Renal cortical epithelial cell (primary cell): Measurements from ENCODE around the gene HPN. TPM values are rescaled to one million over a fixed set of nuclear protein-coding genes. Genes with fewer than 3 reads are reported as not detected.

ENCODE experiments used
- DNase-seq: peaks from one replicate; pipeline ENCODE4 v3.0.0-alpha.2; 2011; ENCODE audit warnings: low read depth
- total RNA-seq: library from RNA; depleted of rRNA; stranded (reverse); fragments of >200 nt; gene quantifications from 2 replicates; pipeline ENCODE4 v1.2.3, GENCODE V29; 2014

HPN gene
- total RNA-seq, 1 donor from 2014 or later: 1.2 TPM

GRCh38 chr19:35061583-35062373 is 20.3 kb downstream of the HPN start:
- DNase-seq: no peak

- DNase-seq: no peak
Measured at GRCh38 chr19:35062942-35063341, 21.4 kb downstream of the HPN start.

GRCh38 chr19:35063940-35064818 is 22.7 kb downstream of the HPN start:
- peak; percentile 74 for DNase-seq

GRCh38 chr19:35065574-35065973 is 24.1 kb downstream of the HPN start:
- no peak for DNase-seq

GRCh38 chr19:35066121-35066520 is 24.6 kb downstream of the HPN start:
- no peak for DNase-seq

DNA sequence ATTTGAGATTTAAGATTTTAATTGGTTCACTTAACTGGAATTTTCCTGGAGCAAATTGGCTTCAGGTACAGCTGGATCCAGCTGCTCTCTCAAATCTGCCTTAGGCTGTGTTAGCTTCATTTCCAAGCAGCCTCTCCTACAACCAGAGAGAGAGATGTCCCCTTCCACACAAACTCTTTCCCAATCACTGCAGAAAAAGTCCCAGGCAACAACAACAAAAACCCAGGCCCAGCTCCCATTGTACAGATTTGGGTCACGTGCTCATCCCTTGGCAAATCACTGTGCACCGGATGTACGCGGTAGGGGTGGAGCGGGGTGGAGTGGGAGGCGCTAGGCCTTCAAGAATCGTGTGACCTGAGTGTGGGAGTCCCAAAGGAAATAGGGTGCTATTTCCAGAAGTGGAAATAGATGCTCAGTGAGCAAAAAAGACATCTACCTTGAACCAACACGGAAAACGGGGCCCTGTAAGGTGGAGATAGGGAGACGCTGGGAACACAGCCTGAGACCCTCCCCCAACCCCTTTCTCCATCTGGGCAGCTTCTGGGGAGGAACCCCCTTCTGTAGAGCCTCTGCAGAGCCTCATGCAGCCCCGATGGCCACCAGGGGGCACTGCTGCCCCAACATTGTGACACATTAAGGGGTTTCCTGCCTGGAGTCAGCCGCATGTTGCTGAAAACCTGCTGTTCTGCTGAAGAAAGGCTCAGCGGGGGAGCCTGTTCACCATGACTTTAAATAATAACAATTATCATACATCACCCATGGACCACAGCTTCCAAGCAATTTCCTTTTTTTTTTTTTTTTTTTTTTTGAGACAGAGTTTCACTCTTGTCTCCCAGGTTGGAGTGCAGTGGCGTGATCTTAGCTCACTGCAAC is 25.4 kb downstream of the HPN start:
- DNase-seq: peak; percentile 50

- DNase-seq: no peak
Measured at GRCh38 chr19:35068941-35069634, 27.6 kb downstream of the HPN start.

GRCh38 chr19:35069696-35070095 is 28.2 kb downstream of the HPN start:
- DNase-seq: no peak

- no peak for DNase-seq
Measured at GRCh38 chr19:35070471-35070870, 28.9 kb downstream of the HPN start.

DNA sequence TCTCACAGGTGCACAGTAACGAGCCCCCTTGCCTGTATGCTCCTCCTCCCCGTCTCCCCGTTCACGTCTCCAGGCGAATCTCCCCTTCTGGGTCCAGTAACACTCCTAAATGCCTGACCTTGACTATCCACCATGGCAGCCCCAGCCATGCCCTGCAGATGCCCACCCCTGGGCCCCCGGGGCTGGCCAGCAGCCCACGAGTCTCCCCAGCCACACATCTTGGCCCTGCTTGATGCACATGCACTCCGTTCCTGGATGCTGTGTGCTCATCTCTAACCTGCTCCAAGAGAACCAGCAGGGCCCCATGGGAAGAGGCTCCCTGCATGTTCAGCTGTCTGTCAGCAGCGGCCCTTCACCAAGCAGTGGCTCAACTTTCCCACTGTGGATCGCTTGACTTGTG is 32.0 kb downstream of the HPN start:
- DNase-seq: no peak

DNA sequence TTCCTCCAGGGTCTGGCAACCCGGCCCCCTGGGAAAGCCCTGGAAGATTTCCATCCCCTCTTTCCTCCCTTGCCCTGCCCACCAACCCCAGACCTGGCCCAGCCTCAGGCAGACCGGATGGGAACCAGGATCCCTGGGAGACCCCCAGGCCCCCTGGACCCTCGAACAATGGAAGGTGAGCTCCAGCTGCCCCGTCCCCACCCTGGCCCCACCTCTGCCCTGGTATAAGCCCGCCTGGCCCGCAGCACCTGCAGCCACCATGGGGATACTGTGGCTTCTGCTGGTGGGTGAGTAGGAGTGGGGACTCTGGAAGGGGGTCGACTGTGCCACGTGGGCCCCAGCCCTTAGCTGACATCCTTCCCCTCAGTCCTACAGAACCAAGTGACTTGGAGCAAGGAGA is 32.4 kb downstream of the HPN start:
- DNase-seq: no peak

DNA sequence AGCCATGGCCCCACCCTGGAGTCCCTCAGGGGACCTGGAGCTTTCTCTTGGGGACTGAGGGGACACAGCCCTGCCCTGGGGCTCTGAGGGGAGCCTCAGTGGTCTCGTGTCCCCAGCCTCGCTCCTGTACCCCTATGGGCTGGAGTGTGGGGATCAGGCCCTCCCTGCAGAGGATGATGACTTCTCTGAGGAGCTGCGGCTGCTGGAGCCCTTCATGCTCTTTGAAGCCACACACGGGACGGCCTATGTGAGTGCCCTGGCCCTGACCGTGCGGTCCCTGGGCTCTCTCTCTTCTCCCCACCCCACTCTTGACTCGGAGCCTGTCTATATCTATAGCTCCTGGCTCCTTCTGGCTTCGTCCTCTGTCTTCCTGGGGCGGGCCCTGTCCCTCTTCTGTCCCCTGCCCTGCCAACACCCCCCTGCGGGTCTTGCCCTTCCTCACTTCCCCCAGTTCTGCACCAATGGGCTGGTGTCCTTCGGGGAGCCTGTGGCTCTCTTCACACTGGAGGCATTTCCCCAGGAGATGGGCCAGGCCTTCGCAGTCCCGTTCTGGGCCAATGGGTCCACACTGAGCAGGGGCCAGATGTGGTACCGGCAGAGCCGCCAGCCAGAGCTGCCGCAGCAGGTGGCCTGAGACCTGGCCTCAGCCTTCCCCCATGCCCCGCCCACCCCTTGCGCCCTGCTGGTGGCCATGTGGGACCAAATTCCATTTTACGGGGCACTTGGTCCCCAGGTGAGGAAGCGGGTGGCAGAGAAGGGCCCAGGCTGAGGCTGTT is 33.1 kb downstream of the HPN start:
- DNase-seq: no peak

DNA sequence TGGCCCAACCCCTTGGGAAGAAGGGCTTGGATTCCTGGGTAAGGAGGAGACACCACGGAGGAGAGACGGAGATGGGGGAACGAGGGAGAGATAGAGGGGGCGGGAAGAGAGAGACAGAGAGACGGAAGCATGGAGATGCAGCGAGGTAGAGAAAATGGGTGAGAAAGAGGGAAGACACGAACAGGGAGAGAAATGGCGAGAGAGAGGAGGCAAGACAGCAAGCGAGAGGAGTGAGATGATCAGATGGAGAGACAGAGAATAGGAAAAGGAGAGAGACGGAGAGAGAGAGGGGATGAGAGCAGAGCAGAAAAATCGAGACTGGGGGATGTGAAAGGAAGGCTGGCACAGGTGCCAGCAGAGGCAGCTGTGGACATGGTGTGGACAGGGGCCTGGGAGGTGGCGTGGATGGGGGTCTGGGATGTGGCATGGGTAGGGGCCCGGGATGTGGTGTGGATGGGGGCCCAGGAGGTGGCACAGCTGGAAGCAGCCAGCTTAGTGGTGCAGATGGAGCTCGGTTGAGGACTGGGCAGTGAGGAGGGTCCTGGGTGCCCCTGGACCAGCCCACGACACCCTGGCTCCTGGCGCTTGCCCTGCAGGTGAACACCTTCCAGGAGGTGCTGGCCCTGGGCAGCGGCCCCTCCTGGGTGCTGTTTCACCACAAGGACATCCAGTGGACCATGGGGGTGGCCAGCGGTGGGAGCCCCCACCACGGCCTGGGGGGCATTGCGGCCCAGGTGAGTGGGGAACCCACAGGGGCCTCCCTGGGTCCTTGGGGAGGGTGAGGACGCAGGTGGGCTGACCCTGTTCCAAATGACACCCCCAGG is 33.9 kb downstream of the HPN start:
- no peak for DNase-seq

DNA sequence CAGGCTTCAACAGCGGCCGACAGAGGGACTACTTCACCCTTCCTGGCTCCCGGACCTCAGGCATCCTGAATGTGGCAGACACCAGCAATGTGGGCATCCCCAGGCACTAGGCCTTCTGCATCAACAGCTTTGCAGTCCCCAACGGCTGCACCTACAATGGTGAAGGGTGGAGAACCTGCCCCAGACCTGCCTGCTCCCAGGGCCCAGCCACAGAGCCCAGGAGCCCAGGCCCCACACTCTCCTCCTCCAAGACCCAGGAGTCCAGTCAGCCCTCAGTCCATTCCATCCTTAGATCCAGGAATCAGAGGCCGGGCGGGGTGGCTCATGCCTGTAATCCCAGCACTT is 34.5 kb downstream of the HPN start:
- DNase-seq: no peak

GRCh38 chr19:35076657-35077056 is 35.1 kb downstream of the HPN start:
- no peak for DNase-seq

DNA sequence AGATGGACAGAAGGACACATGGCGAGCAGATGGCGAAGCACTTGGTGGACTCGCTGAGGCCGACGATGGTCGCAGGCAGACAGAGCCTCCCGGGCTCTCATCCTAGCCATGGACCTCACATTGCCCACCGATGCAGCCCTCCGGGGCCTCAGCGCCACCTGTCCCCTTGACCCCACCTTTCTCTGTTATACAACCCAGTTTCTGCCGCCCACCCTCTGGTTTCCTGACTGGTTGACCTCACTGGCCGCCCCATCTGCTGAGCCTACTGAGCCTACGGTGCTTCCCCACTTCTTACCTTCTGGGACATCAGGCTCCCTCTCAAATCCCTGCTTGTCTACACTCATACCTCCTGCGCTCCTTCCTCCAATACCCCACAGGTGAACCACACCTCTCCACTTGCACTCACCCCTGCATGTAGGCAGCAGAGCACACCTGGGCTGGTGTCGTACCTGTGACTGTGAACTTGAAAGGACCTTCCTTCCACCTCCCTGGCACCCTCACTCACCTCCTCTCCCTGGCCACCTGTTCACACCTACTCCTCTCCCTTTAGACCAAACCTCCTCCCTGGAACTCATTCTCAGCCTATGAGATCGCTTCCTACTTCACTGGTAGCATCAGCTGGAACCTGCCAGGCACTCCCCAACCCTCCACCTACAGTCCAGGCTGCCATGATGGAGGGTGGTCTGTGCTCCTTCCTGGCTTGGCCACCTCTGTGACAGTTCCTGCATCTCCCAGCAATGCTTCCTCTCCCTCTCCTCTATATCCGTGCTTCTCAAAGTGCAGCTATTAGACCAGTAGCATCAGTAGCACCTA is 36.1 kb downstream of the HPN start:
- no peak for DNase-seq

DNA sequence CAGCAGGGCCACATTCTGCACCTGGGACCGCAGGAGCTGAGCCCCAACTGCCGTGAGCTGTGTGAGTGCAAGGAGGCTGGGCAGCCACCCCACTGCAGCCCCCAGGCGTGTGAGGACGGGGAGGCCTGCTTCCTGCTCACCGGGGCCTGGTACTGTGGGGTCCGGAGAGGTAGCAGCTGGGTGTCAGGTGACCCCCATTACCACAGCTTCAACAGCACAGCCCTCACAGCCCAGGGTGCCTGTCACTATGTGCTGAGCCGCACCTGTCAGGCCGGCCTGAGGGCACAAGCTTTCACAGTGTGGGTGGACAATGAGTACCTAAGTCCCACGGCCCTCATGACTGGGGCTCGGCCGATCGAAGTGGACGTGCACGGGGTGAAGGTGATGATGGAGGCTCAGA is 38.3 kb downstream of the HPN start:
- no peak for DNase-seq

- DNase-seq: no peak
Measured at GRCh38 chr19:35080613-35081170, 39.2 kb downstream of the HPN start.

DNA sequence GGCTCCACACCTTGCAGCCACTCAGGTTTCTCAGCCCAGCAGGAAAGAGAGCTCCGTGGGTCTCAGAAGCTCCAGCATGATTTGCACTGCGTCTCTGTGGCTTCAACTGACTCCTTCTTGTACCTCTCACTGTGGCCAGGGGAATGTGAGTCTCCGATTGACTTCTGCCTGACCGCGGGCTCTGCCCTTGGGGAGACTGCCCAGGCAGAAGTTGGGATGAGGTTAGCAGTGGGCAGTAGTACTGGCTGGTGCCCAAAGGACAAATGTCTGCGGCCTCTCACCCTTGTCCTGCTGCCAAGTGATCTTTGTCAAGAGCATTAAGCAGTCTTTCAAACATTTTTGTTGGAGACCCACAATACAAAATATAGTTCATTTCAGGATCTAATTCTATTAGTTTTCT is 39.7 kb downstream of the HPN start:
- DNase-seq: no peak
